K562 (cell line): ENCODE measurements around the gene SLC15A3.

Experiments used
- ARNT ChIP-seq, 2 experiments: fragments of 450-650 bp; IDR thresholded peaks; 2 replicates each; pipeline ENCODE4 v1.6.1; 2016; ENCODE audit warnings: mild to moderate bottlenecking in 1 of 2
- MYC ChIP-seq, 2 experiments: fragments of 250-450 bp in 1 of 2; sonication (Bioruptor Pico) in 1 of 2; IDR thresholded peaks; 2 replicates each; pipeline versions ENCODE4 v1.5.1 to v1.6.1; 2012 to 2021; ENCODE audit warnings: low read depth in 2 of 2, borderline replicate concordance in 1 of 2, improper control_type of control experiment in 1 of 2, low read length in 1 of 2, mild to moderate bottlenecking in 1 of 2, moderate library complexity in 1 of 2
- RFX1 ChIP-seq: fragments of 450-650 bp; IDR thresholded peaks from 2 replicates; pipeline ENCODE4 v1.6.1; 2016; ENCODE audit warnings: mild to moderate bottlenecking, moderate library complexity
- TEAD4 ChIP-seq, 2 experiments: sonication (generic) in 1 of 2; formaldehyde crosslinking in 1 of 2; IDR thresholded peaks; 2 replicates each; pipeline versions ENCODE4 v1.6.1 to v1.8.0; 2012 to 2022; ENCODE audit warnings: borderline replicate concordance in 1 of 2, inconsistent platforms in 1 of 2, low read length in 1 of 2, mild to moderate bottlenecking in 1 of 2, missing genetic modification reagents in 1 of 2
- ZSCAN29 ChIP-seq: fragments of 450-650 bp; IDR thresholded peaks from 2 replicates; pipeline ENCODE4 v1.6.1; 2017
- TF ChIP-seq, protein P1 (sequence below): fragments of 450-650 bp; IDR thresholded peaks from one replicate; pipeline ENCODE4 v1.6.1; 2018; ENCODE audit warnings: mild to moderate bottlenecking, moderate library complexity; ENCODE audit not compliant: partially characterized antibody
- TF ChIP-seq, protein P2 (sequence below): fragments of 200-600 bp; sonication (generic); IDR thresholded peaks from one replicate; pipeline ENCODE4 v1.6.1; 2012; ENCODE audit warnings: mild to moderate bottlenecking, low read depth, low read length, inconsistent platforms
- TF ChIP-seq, protein P3 (sequence below): fragments of 250-450 bp; sonication (Bioruptor Pico); IDR thresholded peaks from 2 replicates; pipeline ENCODE4 v1.4.0; 2020; ENCODE audit warnings: mild to moderate bottlenecking, moderate library complexity, borderline replicate concordance
- TF ChIP-seq, protein P4 (sequence below): IDR thresholded peaks from 3 replicates; pipeline ENCODE4 v1.6.1; 2011; ENCODE audit warnings: borderline replicate concordance, mild to moderate bottlenecking; ENCODE audit not compliant: insufficient read length, insufficient read depth

DNA sequence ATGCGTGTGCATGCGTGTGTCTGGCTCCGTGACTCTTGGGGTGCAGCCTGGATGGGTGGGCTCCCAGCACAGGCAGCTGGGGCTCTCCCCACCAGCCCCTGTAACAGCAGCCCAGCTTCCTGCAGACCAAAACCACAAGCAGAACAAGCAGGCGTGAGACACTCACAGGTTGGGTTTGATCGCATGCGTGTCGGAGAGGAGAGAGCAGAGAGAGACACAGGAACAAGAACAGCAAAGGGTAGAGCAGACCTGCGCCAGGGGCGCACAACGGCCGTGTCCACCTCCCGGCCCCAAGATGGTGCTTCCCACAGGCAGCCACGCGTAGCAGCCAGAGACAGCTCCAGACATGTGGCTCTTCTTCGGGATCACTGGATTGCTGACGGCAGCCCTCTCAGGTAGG, 19.5 kb upstream of the SLC15A3 start, which contains the start of gene CD6:
- TF ChIP-seq TEAD4 (IDR thresholded peaks at IDR 0.05; ENCODE audit: low read length) (no peak), TEAD4 (CRISPR knock-in tag; IDR thresholded peaks at IDR 0.05; ENCODE audit: borderline replicate concordance) (no peak), ZSCAN29 (no peak), RFX1 (no peak), MYC (IDR thresholded peaks at IDR 0.05; ENCODE audit: low read depth, low read length) (no peak), MYC (CRISPR knock-in tag; IDR thresholded peaks at IDR 0.05; ENCODE audit: borderline replicate concordance, low read depth) (no peak), ARNT (IDR thresholded peaks at IDR 0.05) (no peak)
- TF ChIP-seq, protein P1, sequence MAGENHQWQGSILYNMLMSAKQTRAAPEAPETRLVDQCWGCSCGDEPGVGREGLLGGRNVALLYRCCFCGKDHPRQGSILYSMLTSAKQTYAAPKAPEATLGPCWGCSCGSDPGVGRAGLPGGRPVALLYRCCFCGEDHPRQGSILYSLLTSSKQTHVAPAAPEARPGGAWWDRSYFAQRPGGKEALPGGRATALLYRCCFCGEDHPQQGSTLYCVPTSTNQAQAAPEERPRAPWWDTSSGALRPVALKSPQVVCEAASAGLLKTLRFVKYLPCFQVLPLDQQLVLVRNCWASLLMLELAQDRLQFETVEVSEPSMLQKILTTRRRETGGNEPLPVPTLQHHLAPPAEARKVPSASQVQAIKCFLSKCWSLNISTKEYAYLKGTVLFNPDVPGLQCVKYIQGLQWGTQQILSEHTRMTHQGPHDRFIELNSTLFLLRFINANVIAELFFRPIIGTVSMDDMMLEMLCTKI: no peak
- TF ChIP-seq, protein P2, sequence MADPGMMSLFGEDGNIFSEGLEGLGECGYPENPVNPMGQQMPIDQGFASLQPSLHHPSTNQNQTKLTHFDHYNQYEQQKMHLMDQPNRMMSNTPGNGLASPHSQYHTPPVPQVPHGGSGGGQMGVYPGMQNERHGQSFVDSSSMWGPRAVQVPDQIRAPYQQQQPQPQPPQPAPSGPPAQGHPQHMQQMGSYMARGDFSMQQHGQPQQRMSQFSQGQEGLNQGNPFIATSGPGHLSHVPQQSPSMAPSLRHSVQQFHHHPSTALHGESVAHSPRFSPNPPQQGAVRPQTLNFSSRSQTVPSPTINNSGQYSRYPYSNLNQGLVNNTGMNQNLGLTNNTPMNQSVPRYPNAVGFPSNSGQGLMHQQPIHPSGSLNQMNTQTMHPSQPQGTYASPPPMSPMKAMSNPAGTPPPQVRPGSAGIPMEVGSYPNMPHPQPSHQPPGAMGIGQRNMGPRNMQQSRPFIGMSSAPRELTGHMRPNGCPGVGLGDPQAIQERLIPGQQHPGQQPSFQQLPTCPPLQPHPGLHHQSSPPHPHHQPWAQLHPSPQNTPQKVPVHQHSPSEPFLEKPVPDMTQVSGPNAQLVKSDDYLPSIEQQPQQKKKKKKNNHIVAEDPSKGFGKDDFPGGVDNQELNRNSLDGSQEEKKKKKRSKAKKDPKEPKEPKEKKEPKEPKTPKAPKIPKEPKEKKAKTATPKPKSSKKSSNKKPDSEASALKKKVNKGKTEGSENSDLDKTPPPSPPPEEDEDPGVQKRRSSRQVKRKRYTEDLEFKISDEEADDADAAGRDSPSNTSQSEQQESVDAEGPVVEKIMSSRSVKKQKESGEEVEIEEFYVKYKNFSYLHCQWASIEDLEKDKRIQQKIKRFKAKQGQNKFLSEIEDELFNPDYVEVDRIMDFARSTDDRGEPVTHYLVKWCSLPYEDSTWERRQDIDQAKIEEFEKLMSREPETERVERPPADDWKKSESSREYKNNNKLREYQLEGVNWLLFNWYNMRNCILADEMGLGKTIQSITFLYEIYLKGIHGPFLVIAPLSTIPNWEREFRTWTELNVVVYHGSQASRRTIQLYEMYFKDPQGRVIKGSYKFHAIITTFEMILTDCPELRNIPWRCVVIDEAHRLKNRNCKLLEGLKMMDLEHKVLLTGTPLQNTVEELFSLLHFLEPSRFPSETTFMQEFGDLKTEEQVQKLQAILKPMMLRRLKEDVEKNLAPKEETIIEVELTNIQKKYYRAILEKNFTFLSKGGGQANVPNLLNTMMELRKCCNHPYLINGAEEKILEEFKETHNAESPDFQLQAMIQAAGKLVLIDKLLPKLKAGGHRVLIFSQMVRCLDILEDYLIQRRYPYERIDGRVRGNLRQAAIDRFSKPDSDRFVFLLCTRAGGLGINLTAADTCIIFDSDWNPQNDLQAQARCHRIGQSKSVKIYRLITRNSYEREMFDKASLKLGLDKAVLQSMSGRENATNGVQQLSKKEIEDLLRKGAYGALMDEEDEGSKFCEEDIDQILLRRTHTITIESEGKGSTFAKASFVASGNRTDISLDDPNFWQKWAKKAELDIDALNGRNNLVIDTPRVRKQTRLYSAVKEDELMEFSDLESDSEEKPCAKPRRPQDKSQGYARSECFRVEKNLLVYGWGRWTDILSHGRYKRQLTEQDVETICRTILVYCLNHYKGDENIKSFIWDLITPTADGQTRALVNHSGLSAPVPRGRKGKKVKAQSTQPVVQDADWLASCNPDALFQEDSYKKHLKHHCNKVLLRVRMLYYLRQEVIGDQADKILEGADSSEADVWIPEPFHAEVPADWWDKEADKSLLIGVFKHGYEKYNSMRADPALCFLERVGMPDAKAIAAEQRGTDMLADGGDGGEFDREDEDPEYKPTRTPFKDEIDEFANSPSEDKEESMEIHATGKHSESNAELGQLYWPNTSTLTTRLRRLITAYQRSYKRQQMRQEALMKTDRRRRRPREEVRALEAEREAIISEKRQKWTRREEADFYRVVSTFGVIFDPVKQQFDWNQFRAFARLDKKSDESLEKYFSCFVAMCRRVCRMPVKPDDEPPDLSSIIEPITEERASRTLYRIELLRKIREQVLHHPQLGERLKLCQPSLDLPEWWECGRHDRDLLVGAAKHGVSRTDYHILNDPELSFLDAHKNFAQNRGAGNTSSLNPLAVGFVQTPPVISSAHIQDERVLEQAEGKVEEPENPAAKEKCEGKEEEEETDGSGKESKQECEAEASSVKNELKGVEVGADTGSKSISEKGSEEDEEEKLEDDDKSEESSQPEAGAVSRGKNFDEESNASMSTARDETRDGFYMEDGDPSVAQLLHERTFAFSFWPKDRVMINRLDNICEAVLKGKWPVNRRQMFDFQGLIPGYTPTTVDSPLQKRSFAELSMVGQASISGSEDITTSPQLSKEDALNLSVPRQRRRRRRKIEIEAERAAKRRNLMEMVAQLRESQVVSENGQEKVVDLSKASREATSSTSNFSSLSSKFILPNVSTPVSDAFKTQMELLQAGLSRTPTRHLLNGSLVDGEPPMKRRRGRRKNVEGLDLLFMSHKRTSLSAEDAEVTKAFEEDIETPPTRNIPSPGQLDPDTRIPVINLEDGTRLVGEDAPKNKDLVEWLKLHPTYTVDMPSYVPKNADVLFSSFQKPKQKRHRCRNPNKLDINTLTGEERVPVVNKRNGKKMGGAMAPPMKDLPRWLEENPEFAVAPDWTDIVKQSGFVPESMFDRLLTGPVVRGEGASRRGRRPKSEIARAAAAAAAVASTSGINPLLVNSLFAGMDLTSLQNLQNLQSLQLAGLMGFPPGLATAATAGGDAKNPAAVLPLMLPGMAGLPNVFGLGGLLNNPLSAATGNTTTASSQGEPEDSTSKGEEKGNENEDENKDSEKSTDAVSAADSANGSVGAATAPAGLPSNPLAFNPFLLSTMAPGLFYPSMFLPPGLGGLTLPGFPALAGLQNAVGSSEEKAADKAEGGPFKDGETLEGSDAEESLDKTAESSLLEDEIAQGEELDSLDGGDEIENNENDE: no peak
- TF ChIP-seq, protein P3, sequence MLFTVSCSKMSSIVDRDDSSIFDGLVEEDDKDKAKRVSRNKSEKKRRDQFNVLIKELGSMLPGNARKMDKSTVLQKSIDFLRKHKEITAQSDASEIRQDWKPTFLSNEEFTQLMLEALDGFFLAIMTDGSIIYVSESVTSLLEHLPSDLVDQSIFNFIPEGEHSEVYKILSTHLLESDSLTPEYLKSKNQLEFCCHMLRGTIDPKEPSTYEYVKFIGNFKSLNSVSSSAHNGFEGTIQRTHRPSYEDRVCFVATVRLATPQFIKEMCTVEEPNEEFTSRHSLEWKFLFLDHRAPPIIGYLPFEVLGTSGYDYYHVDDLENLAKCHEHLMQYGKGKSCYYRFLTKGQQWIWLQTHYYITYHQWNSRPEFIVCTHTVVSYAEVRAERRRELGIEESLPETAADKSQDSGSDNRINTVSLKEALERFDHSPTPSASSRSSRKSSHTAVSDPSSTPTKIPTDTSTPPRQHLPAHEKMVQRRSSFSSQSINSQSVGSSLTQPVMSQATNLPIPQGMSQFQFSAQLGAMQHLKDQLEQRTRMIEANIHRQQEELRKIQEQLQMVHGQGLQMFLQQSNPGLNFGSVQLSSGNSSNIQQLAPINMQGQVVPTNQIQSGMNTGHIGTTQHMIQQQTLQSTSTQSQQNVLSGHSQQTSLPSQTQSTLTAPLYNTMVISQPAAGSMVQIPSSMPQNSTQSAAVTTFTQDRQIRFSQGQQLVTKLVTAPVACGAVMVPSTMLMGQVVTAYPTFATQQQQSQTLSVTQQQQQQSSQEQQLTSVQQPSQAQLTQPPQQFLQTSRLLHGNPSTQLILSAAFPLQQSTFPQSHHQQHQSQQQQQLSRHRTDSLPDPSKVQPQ (CRISPR knock-in tag): no peak
- TF ChIP-seq, protein P4, sequence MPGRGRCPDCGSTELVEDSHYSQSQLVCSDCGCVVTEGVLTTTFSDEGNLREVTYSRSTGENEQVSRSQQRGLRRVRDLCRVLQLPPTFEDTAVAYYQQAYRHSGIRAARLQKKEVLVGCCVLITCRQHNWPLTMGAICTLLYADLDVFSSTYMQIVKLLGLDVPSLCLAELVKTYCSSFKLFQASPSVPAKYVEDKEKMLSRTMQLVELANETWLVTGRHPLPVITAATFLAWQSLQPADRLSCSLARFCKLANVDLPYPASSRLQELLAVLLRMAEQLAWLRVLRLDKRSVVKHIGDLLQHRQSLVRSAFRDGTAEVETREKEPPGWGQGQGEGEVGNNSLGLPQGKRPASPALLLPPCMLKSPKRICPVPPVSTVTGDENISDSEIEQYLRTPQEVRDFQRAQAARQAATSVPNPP: no peak
